OCI-LY1 (cell line): ENCODE data around the gene TRPM3.

Experiments used
- H2AFZ ChIP-seq: fragments of 200-600 bp; sonication (generic), shearing (Covaris generic); 2 replicates; pipeline ENCODE4 v1.6.0; 2014; ENCODE audit warnings: antibody characterized with exemption, mild to moderate bottlenecking, low read length
- H3F3A ChIP-seq: fragments of 200-600 bp; sonication (generic), shearing (Covaris generic); 2 replicates; pipeline ENCODE4 v1.6.0; 2014; ENCODE audit warnings: mild to moderate bottlenecking, antibody characterized with exemption, low read length, moderate library complexity; ENCODE audit not compliant: insufficient read depth
- H3K27ac ChIP-seq: fragments of 200-600 bp; sonication (generic); 2 replicates; pipeline ENCODE4 v1.5.1; 2014; ENCODE audit warnings: low read length, mixed run types, mild to moderate bottlenecking, low read depth; ENCODE audit not compliant: poor library complexity, severe bottlenecking
- H3K27me3 ChIP-seq: fragments of 200-600 bp; sonication (generic); 2 replicates; pipeline ENCODE4 v1.6.0; 2014; ENCODE audit warnings: antibody characterized with exemption, mild to moderate bottlenecking, low read length, moderate library complexity; ENCODE audit not compliant: insufficient read depth
- H3K36me3 ChIP-seq: fragments of 200-600 bp; sonication (generic); 2 replicates; pipeline ENCODE4 v1.6.1; 2014; ENCODE audit warnings: mild to moderate bottlenecking, antibody characterized with exemption, low read length, moderate library complexity, mixed read lengths; ENCODE audit not compliant: insufficient read depth
- H3K4me1 ChIP-seq: fragments of 200-600 bp; sonication (generic); 2 replicates; pipeline ENCODE4 v1.5.1; 2014; ENCODE audit warnings: mild to moderate bottlenecking, low read length, moderate library complexity; ENCODE audit not compliant: insufficient read depth, severe bottlenecking
- H3K4me2 ChIP-seq: fragments of 200-600 bp; sonication (generic), shearing (Covaris generic); 2 replicates; pipeline ENCODE4 v1.6.1; 2014; ENCODE audit warnings: low read length
- H3K4me3 ChIP-seq: fragments of 200-600 bp; sonication (generic); 2 replicates; pipeline ENCODE4 v1.5.1; 2014; ENCODE audit warnings: low read length, low read depth, mild to moderate bottlenecking, mixed read lengths; ENCODE audit not compliant: poor library complexity, severe bottlenecking
- H3K79me2 ChIP-seq: fragments of 200-600 bp; shearing (Covaris generic); 2 replicates; pipeline ENCODE4 v1.6.1; 2016; ENCODE audit warnings: mixed run types, low read length, mixed read lengths; ENCODE audit not compliant: insufficient read depth
- H3K9ac ChIP-seq: fragments of 200-600 bp; sonication (generic), shearing (Covaris generic); 2 replicates; pipeline ENCODE4 v1.6.1; 2014; ENCODE audit warnings: mild to moderate bottlenecking, low read length, mixed read lengths
- H3K9me2 ChIP-seq: fragments of 200-600 bp; sonication (generic), shearing (Covaris generic); 2 replicates; pipeline ENCODE4 v1.6.1; 2014; ENCODE audit warnings: low read depth, mild to moderate bottlenecking, low read length, mixed read lengths
- H3K9me3 ChIP-seq: fragments of 200-600 bp; shearing (Covaris generic); 2 replicates; pipeline ENCODE4 v1.6.1; 2014; ENCODE audit warnings: low read length, mixed read lengths
- H4K20me1 ChIP-seq: fragments of 200-600 bp; sonication (generic), shearing (Covaris generic); 2 replicates; pipeline ENCODE4 v1.6.0; 2016; ENCODE audit warnings: mild to moderate bottlenecking, low read length; ENCODE audit not compliant: insufficient read depth
- CTCF ChIP-seq: fragments of 200-600 bp; sonication (generic), shearing (Covaris generic); IDR thresholded peaks from 2 replicates; pipeline ENCODE4 v1.5.1; 2017; ENCODE audit warnings: mild to moderate bottlenecking, antibody characterized with exemption, low read length, moderate library complexity, mixed read lengths
- EZH2 ChIP-seq: fragments of 200-600 bp; sonication (generic), shearing (Covaris generic); IDR thresholded peaks from 2 replicates; pipeline ENCODE4 v1.8.0; 2017; ENCODE audit warnings: borderline replicate concordance, mixed run types, mild to moderate bottlenecking, antibody characterized with exemption, low read length, moderate library complexity, mixed read lengths

The TRPM3 gene

GRCh38 chr9:70595211-70595610, 526.2 kb downstream of the TRPM3 start:
- Histone ChIP-seq H3K9ac (no peak overlapping the region), H3K9me3 (no peaks in the 10 kb centered on the region), H3K27me3 (no peaks in the 10 kb centered on the region), H3K27ac (no peak overlapping the region), H3K9me2 (no peaks in the 10 kb centered on the region), H4K20me1 (no peaks in the 10 kb centered on the region), H3K4me3 (no peak overlapping the region), H3K36me3 (no peaks in the 10 kb centered on the region), H3K79me2 (no peaks in the 10 kb centered on the region), H3K4me2 (no peak overlapping the region), H3K4me1 (no peaks in the 10 kb centered on the region), H2AFZ (no peak overlapping the region), H3F3A (no peaks in the 10 kb centered on the region)
- no peak for TF ChIP-seq CTCF
- TF ChIP-seq EZH2, result no peak

- Histone ChIP-seq H4K20me1 (no peaks in the 10 kb centered on the region), H3F3A (no peaks in the 10 kb centered on the region), H3K9me3 (no peaks in the 10 kb centered on the region), H3K9me2 (no peaks in the 10 kb centered on the region), H3K4me2 (no peak overlapping the region), H3K27me3 (no peaks in the 10 kb centered on the region), H3K79me2 (no peaks in the 10 kb centered on the region), H3K36me3 (no peaks in the 10 kb centered on the region), H3K4me1 (no peaks in the 10 kb centered on the region), H3K4me3 (no peak overlapping the region), H3K9ac (no peak overlapping the region), H2AFZ (no peak overlapping the region), H3K27ac (no peak overlapping the region)
- no peak for TF ChIP-seq EZH2
- no peak for TF ChIP-seq CTCF
These were observed 527.0 kb downstream of the TRPM3 start for GRCh38 chr9:70594386-70594944.

- H3K27ac ChIP-seq, result no peak overlapping the region
- H3K4me1 ChIP-seq, result no peaks in the 10 kb centered on the region
- no peak overlapping the region for H2AFZ ChIP-seq
- no peak for TF ChIP-seq EZH2
- TF ChIP-seq CTCF, result no peak
- H3K27me3 ChIP-seq, result no peaks in the 10 kb centered on the region
- no peaks in the 10 kb centered on the region for H3K9me3 ChIP-seq
- H3K9ac ChIP-seq, result no peak overlapping the region
- no peaks in the 10 kb centered on the region for H3K79me2 ChIP-seq
- H3K4me3 ChIP-seq, result no peak overlapping the region
- no peaks in the 10 kb centered on the region for H3K9me2 ChIP-seq
- no peak overlapping the region for H3K4me2 ChIP-seq
- no peaks in the 10 kb centered on the region for H4K20me1 ChIP-seq
- H3F3A ChIP-seq, result no peaks in the 10 kb centered on the region
- no peaks in the 10 kb centered on the region for H3K36me3 ChIP-seq
These were observed 528.2 kb downstream of the TRPM3 start for GRCh38 chr9:70593241-70593640.
